Pancreas (tissue), 10 donors: Measurements from ENCODE around the gene SEC61B. TPM values are rescaled to one million over a fixed set of nuclear protein-coding genes. Genes with fewer than 3 reads are reported as not detected.

Source experiments
- ATAC-seq, 4 donors: fragments of 200-7000 bp; cut with Tn5 transposase; one replicate each; pipeline versions ENCODE4 v1.8.0 to v1.9.1; 2020; ENCODE audit warnings: mild to moderate bottlenecking in 4 of 4, moderate library complexity in 4 of 4
- DNase-seq, 6 donors: peaks; one replicate each; pipeline ENCODE4 v3.0.0-alpha.2; 2020
- FAIRE-seq: peaks from 2 replicates; lab custom pipeline; 2012; peaks lifted over from hg19 to GRCh38; lab: Jason Lieb, UNC
- H3K27ac ChIP-seq, 4 donors: fragments of 200-600 bp; sonication (generic); 1 replicate in 3 of 4; 2 replicates in 1 of 4; pipeline versions ENCODE4 v1.5.0 to v1.8.0; 2020
- H3K27me3 ChIP-seq, 4 donors: fragments of 200-600 bp; one replicate each; pipeline ENCODE4 v1.8.0; 2021
- H3K36me3 ChIP-seq, 3 donors: fragments of 200-600 bp; sonication (generic) in 1 of 3; one replicate each; pipeline versions ENCODE4 v1.5.0 to v1.8.0; 2020 to 2021
- H3K4me1 ChIP-seq, 3 donors: fragments of 200-600 bp; one replicate each; pipeline ENCODE4 v1.8.0; 2021
- H3K4me3 ChIP-seq, 4 donors: fragments of 200-600 bp; sonication (generic) in 2 of 4; one replicate each; pipeline versions ENCODE4 v1.5.0 to v1.8.0; 2020 to 2021
- H3K9me3 ChIP-seq, 4 donors: fragments of 200-600 bp; one replicate each; pipeline ENCODE4 v1.8.0; 2021
- WGBS, 2 donors: extraction: QIAGEN DNeasy Blood & Tissue Kit; methylation state at CpG; one replicate each; pipeline ENCODE4 v1.1.7; 2013; 5-methylcytosine and 5-hydroxymethylcytosine counted together
- intact Hi-C, 3 donors: fragments of 100-400 bp; cut with DNase I; formaldehyde crosslinking; loops; one replicate each; pipeline versions ENCODE4 v1.11.1 to v1.14.2; 2022
- polyA plus RNA-seq, 2 donors: library from polyadenylated mRNA; stranded (reverse); fragments of 200-250 nt; gene quantifications; one replicate each; pipeline ENCODE4 v1.2.3, GENCODE V29; 2013
- total RNA-seq, 6 donors: library from RNA; stranded (reverse); fragmentation: NEBNext Ultra II Directional in 4 of 6; extraction: Animal tissue kit (Norgen Biotek cat#: 25700) in 4 of 6; gene quantifications; one replicate each; pipeline versions ENCODE4 v1.2.1 to v1.2.4, GENCODE V29; 2021 to 2023
- TF ChIP-seq, protein P1 (sequence below), 4 donors: fragments of 200-600 bp; sonication (generic) in 3 of 4; IDR thresholded peaks; one replicate each; pipeline versions ENCODE4 v1.5.0 to v1.8.0; 2021; ENCODE audit warnings: antibody characterized with exemption in 4 of 4
- donor health status: healthy with polysubstance abuse.
- donor health status: DM: no; HTN: no; CAD: no; lungs with moderate emphysema.
- donor health status: DM: no; HTN: no; CAD: no.
- donor health status: control.
- donor health status: control.
- donor health status: Bipolar disorder and iron deficiency.
- donor health status: DM: yes; HTN: yes; CAD: no.
- donor health status: DM: no; HTN: no; CAD: no.
- donor health status: DM: no; HTN: no; CAD: no.
- donor health status: DM: yes; HTN: yes; CAD: no.

SEC61B gene
- total and polyA plus RNA-seq, 8 donors, result 117 to 355 (median 168) TPM

DNA sequence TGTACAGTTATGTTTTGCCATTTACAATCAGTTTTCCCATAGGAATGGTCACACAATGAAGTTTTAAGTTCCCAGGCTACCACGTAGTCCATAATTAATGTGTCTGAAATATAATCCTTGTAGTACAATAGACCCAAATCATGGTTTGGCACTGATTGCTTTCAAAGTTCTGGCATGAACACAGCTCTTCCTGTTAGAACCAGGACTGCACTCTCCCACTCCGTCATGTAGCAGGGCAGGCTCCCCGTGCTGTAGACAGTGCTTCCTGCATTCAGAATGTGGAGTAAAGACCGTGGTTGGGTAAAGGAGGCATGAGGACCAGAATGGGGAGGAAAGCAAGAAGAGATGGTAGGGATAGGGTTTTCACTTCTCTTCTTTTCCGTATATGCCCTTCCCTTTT is 4.0 kb downstream of the SEC61B start:
- DNase-seq, result no peak
- Histone ChIP-seq H3K27ac (no peak overlapping the region), H3K9me3 (no peaks in the 10 kb centered on the region), H3K4me1 (peaks cover 0 to 30% (median 4%) of the 10 kb centered on the region in 3 donors), H3K36me3 (peaks cover 3 to 31% (median 10%) of the 10 kb centered on the region in 3 donors), H3K4me3 (peak overlapping the region in 2 of 4 donors; percentile 1 to 89), H3K27me3 (no peaks in the 10 kb centered on the region)
- TF ChIP-seq, protein P1, sequence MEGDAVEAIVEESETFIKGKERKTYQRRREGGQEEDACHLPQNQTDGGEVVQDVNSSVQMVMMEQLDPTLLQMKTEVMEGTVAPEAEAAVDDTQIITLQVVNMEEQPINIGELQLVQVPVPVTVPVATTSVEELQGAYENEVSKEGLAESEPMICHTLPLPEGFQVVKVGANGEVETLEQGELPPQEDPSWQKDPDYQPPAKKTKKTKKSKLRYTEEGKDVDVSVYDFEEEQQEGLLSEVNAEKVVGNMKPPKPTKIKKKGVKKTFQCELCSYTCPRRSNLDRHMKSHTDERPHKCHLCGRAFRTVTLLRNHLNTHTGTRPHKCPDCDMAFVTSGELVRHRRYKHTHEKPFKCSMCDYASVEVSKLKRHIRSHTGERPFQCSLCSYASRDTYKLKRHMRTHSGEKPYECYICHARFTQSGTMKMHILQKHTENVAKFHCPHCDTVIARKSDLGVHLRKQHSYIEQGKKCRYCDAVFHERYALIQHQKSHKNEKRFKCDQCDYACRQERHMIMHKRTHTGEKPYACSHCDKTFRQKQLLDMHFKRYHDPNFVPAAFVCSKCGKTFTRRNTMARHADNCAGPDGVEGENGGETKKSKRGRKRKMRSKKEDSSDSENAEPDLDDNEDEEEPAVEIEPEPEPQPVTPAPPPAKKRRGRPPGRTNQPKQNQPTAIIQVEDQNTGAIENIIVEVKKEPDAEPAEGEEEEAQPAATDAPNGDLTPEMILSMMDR (IDR thresholded peaks at IDR 0.05), result no peak
- intact Hi-C loops, result no loop called here
- WGBS, 2 donors, result 40 to 43% methylated on average over 5 of the region's 5 CpGs
- no peak for ATAC-seq
- no peak for FAIRE-seq

DNA sequence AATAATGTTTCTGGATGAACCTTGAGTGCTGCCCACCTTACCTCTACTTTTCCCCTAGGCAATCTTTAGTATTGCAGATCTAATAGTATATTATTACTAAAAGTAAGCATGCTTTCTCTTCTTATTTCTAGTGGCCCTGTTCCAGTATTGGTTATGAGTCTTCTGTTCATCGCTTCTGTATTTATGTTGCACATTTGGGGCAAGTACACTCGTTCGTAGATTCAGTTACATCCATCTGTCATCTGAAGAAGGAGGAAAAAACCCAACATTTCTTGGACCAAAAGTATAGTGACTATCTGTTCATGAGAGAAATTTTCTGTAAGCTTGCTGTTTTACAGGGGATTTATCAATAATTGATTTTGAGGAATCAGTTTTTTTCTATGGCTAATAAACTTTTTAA is 8.1 kb downstream of the SEC61B start:
- TF ChIP-seq, protein P1 (IDR thresholded peaks at IDR 0.05), result no peak
- H3K36me3 ChIP-seq, result peaks cover 3 to 45% (median 16%) of the 10 kb centered on the region in 3 donors
- H3K9me3 ChIP-seq, result no peaks in the 10 kb centered on the region
- H3K4me1 ChIP-seq, result peaks cover 0 to 12% (median 4%) of the 10 kb centered on the region in 3 donors
- WGBS, 2 donors, result 71 to 89% methylated on average over 3 of the region's 3 CpGs
- H3K4me3 ChIP-seq, result no peak overlapping the region
- DNase-seq (no peak), FAIRE-seq (no peak), ATAC-seq (no peak)
- no peak overlapping the region for H3K27ac ChIP-seq
- no peaks in the 10 kb centered on the region for H3K27me3 ChIP-seq
- intact Hi-C loops, result no loop called here

DNA sequence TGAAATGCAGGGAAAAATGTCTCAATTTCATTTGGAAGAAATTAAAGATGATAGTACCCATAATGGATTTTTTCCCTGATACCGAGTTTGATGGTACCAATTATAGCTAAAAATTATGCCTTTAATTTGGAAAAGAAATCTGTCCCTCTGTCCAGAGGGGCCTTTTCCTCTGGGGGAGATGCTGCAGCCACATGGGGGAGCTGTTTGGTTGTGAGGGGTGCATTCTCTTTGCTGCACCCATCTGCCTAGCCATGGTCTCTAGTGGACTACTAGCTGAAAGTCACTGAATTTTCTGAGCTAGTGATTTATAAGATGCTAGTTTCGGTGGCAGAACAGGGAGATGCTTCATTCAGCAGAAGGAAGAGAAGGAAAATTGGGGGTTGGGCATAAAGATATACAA is 9.6 kb downstream of the SEC61B start:
- no peaks in the 10 kb centered on the region for H3K9me3 ChIP-seq
- FAIRE-seq (no peak), ATAC-seq (peak in 3 of 4 donors; percentile 38 to 72 (median 41)), DNase-seq (no peak)
- H3K36me3 ChIP-seq, result peaks cover 3 to 45% (median 16%) of the 10 kb centered on the region in 3 donors
- H3K27ac ChIP-seq, result no peak overlapping the region
- H3K27me3 ChIP-seq, result no peaks in the 10 kb centered on the region
- intact Hi-C loops, result no loop called here
- peaks cover 0 to 6% (median 4%) of the 10 kb centered on the region in 3 donors for H3K4me1 ChIP-seq
- WGBS, 2 donors, result 81 to 88% methylated on average over 2 of the region's 2 CpGs
- TF ChIP-seq, protein P1 (IDR thresholded peaks at IDR 0.05), result peak in 2 of 4 donors; percentile 10 to 26
- no peak overlapping the region for H3K4me3 ChIP-seq

DNA sequence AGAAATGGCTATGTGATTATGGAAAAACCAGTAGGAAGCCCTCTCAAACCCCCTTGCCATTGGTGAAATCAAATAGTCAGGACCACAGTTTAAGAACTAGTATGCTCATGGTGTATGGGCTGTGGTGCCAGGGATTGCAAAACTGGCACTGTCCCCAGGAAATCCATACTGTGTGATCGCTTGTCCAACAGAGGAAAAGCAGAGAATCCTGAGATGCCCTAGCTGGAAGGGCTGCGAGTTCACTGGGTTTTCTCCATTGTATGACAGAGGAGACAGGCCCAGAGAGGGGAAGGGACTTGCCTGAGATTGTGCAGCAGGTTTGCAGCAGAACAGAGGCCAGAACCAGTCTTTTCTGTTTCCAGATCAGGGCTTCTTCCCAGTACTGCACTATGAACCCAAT is 12.5 kb downstream of the SEC61B start:
- Histone ChIP-seq H3K27ac (no peak overlapping the region), H3K36me3 (peaks cover 0 to 27% (median 16%) of the 10 kb centered on the region in 3 donors), H3K27me3 (no peaks in the 10 kb centered on the region), H3K9me3 (no peaks in the 10 kb centered on the region), H3K4me1 (peaks cover 3 to 17% (median 15%) of the 10 kb centered on the region in 3 donors), H3K4me3 (no peak overlapping the region)
- TF ChIP-seq, protein P1 (IDR thresholded peaks at IDR 0.05), result no peak
- FAIRE-seq, result no peak
- WGBS, 2 donors, result 81 to 88% methylated on average over 2 of the region's 2 CpGs
- intact Hi-C loops, result no loop called here
- ATAC-seq, result no peak
- no peak for DNase-seq

DNA sequence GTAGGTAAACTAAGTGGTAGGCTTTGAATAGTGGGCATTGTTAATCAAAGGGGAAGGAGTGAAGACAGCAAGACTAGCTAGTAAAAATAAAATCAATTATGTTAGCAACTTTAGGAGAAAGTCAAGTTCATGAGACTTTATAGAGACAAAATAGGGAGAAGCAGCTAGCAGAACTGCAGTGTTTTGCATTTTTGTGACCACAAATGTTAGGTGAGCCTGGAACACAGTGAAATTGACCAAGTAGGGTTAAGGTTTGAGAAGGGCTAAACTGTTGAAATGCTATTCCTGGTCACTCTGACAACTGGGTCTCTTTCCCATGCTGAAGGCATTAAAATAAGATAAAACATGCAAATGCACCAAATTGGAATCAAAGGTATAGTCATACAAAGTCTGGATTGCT is 13.0 kb downstream of the SEC61B start:
- intact Hi-C loops, result no loop called here
- peaks cover 0 to 23% (median 16%) of the 10 kb centered on the region in 3 donors for H3K36me3 ChIP-seq
- DNase-seq (no peak), FAIRE-seq (no peak), ATAC-seq (no peak)
- H3K4me1 ChIP-seq, result peaks cover 3 to 17% (median 15%) of the 10 kb centered on the region in 3 donors
- no peaks in the 10 kb centered on the region for H3K9me3 ChIP-seq
- H3K27me3 ChIP-seq, result no peaks in the 10 kb centered on the region
- no peak overlapping the region for H3K4me3 ChIP-seq
- no peak overlapping the region for H3K27ac ChIP-seq
- TF ChIP-seq, protein P1 (IDR thresholded peaks at IDR 0.05), result no peak
